ENCODE results near the gene PAX7.

GRCh38 chr1:18687273-18687672 is 56.6 kb downstream of the PAX7 start:
- TF ChIP-seq REST (IDR thresholded peaks at IDR 0.05; ENCODE audit: insufficient replicate concordance, low read depth) (no peak), CTCF (IDR thresholded peaks at IDR 0.05; ENCODE audit: insufficient read depth, low read length) (no peak)

Data from HL-60 (cell line).